WERI-Rb-1 (cell line): ENCODE data around the gene MORC3.
"Not testable (repeated sequence)": the region's sequence is repeated elsewhere in the genome, so short reads cannot be mapped to it uniquely, and the experiment has no call there.

Source experiments
- DNase-seq: peaks from one replicate; pipeline ENCODE4 v3.0.0-alpha.2; 2020
- H3K27ac ChIP-seq: fragments of 250-450 bp; sonication (Bioruptor Pico); 2 replicates; pipeline ENCODE4 v1.5.1; 2020; ENCODE audit warnings: mild to moderate bottlenecking, moderate library complexity
- H3K27me3 ChIP-seq: fragments of 250-450 bp; sonication (Bioruptor Pico); 2 replicates; pipeline ENCODE4 v1.5.1; 2021; ENCODE audit warnings: mild to moderate bottlenecking, low read depth, moderate library complexity; ENCODE audit not compliant: insufficient read depth, severe bottlenecking
- H3K36me3 ChIP-seq: fragments of 250-450 bp; sonication (Bioruptor Pico); 2 replicates; pipeline ENCODE4 v1.5.1; 2020; ENCODE audit warnings: mild to moderate bottlenecking, moderate library complexity
- H3K4me3 ChIP-seq: 2 replicates; pipeline ENCODE4 v1.5.1; 2011; ENCODE audit warnings: low read depth, mild to moderate bottlenecking, control low read depth, low read length
- H3K9me3 ChIP-seq: fragments of 250-450 bp; sonication (Bioruptor Pico); 2 replicates; pipeline ENCODE4 v1.5.1; 2021; ENCODE audit warnings: mild to moderate bottlenecking, moderate library complexity; ENCODE audit not compliant: severe bottlenecking
- TF ChIP-seq, protein P1 (sequence below): IDR thresholded peaks from 2 replicates; pipeline ENCODE4 v1.5.1; 2011; ENCODE audit warnings: low read depth, mild to moderate bottlenecking, control low read depth, inconsistent platforms, low read length

Gene MORC3

DNA sequence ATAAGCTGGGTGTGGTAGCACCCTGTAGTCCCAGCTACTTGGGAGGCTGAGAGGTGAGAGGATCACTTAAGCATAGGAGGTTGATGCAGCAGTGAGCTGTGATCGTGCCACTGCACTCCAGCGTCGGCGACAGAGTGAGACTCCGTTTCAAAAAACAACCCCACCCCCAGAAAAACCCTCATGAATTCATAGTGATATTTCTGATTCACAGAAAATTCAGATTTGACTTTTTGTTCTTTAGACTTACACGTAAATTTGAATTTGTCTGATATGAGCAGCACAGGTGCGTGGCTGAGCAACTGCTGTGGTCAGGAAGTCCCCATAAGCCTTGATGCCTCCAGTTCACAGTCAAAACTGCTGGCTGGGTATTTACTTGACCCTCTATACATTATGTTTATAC lies 10.0 kb upstream of the MORC3 start:
- peaks cover 13% of the 10 kb centered on the region for H3K9me3 ChIP-seq
- TF ChIP-seq, protein P1, sequence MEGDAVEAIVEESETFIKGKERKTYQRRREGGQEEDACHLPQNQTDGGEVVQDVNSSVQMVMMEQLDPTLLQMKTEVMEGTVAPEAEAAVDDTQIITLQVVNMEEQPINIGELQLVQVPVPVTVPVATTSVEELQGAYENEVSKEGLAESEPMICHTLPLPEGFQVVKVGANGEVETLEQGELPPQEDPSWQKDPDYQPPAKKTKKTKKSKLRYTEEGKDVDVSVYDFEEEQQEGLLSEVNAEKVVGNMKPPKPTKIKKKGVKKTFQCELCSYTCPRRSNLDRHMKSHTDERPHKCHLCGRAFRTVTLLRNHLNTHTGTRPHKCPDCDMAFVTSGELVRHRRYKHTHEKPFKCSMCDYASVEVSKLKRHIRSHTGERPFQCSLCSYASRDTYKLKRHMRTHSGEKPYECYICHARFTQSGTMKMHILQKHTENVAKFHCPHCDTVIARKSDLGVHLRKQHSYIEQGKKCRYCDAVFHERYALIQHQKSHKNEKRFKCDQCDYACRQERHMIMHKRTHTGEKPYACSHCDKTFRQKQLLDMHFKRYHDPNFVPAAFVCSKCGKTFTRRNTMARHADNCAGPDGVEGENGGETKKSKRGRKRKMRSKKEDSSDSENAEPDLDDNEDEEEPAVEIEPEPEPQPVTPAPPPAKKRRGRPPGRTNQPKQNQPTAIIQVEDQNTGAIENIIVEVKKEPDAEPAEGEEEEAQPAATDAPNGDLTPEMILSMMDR: no peak
- no peak overlapping the region for H3K27ac ChIP-seq
- H3K27me3 ChIP-seq: no peaks in the 10 kb centered on the region
- H3K36me3 ChIP-seq: no peaks in the 10 kb centered on the region
- no peak for DNase-seq
- H3K4me3 ChIP-seq: no peak overlapping the region

DNA sequence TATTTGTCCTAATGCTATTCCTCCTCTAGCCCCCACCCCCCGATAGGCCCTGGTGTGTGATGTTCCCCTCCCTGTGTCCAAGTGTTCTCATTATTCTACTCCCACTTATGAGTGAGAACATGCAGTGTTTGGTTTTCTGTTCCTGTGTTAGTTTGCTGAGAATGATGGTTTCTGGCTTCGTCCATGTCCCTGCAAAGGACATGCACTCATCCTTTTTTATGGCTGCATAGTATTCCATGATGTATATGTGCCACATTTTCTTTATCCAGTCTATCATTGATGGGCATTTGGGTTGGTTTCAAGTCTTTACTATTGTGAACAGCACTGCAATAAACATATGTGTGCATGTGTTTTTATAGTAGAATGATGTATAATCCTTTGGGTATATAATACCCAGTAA lies 6.6 kb upstream of the MORC3 start:
- not testable (repeated sequence) for DNase-seq, H3K4me3 ChIP-seq, H3K27ac ChIP-seq, H3K27me3 ChIP-seq, H3K36me3 ChIP-seq
- peaks cover 16% of the 10 kb centered on the region for H3K9me3 ChIP-seq

DNA sequence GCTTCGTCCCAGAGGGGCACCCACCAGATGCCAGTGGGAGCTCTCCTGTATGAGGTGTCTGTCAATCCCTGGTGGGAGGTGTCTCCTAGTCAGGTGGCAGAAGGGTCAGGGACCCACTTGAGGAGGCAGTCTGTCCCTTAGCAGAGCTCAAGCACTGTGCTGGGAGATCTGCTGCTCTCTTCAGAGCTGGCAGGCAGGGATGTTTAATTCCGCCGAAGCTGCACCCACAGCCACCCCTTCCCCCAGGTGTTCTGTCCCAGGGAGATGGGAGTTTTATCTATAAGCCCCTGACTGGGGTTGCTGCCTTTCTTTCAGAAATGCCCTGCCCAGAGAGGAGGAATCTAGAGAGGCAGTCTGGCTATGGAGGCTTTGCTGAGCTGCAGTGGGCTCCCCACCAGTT lies 4.0 kb upstream of the MORC3 start:
- H3K4me3 ChIP-seq, H3K27ac ChIP-seq, H3K27me3 ChIP-seq, DNase-seq, H3K36me3 ChIP-seq: not testable (repeated sequence)
- H3K9me3 ChIP-seq: peaks cover 16% of the 10 kb centered on the region

DNA sequence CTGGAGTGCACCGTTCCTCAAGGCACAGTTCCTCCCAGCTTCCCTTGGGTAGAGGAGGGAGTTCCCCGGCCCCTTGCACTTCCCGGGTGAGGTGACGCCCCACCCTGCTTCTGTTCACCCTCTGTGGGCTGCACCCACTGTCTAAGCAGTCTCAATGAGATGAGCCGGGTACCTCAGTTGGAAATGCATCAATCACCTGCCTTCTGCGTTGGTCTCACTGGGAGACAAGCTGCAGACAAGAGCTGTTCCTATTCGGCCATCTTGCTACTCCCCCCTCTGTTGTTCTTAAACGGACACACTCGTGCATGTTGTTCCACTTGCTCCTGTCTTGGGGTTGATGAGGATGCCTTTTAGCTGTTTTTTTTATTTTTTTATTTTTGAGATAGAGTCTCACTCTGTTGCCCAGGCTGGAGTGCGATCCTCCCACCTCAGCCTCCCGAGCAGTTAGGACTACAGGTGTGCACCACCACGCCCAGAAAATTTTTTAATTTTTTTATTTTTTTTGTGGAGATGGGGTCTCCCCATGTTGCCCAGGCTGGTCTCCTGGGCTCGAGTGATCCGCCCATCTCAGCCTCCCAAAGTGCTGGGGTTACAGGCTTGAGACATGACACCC lies 3.0 kb upstream of the MORC3 start:
- DNase-seq: no peak
- TF ChIP-seq, protein P1: no peak
- Histone ChIP-seq H3K27me3 (no peaks in the 10 kb centered on the region), H3K36me3 (peaks cover 2% of the 10 kb centered on the region; the same call in 1 of the 2 replicates), H3K27ac (no peak overlapping the region), H3K9me3 (peaks cover 16% of the 10 kb centered on the region), H3K4me3 (no peak overlapping the region)

DNA sequence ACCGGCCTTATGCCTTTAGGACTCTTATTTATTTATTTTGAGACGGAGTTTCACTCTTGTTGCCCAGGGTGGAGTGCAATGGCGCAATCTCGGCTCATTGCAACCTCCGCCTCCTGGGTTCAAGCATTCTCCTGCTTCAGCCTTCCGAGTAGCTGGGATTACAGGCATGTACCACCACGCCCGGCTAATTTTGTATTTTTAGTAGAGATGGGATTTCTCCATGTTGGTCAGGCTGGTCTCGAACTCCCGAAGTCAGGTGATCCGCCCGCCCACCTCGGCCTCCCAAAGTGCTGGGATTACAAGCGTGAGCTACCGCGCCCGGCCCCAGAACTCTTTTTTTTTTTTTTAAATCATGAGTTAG lies 611 bp upstream of the MORC3 start:
- Histone ChIP-seq H3K9me3 (peaks cover 11% of the 10 kb centered on the region), H3K36me3 (peaks cover 14% of the 10 kb centered on the region), H3K27ac (peak overlapping the region; percentile 94), H3K4me3 (peak overlapping the region; percentile 38)
- H3K27me3 ChIP-seq, DNase-seq: not testable (repeated sequence)

DNA sequence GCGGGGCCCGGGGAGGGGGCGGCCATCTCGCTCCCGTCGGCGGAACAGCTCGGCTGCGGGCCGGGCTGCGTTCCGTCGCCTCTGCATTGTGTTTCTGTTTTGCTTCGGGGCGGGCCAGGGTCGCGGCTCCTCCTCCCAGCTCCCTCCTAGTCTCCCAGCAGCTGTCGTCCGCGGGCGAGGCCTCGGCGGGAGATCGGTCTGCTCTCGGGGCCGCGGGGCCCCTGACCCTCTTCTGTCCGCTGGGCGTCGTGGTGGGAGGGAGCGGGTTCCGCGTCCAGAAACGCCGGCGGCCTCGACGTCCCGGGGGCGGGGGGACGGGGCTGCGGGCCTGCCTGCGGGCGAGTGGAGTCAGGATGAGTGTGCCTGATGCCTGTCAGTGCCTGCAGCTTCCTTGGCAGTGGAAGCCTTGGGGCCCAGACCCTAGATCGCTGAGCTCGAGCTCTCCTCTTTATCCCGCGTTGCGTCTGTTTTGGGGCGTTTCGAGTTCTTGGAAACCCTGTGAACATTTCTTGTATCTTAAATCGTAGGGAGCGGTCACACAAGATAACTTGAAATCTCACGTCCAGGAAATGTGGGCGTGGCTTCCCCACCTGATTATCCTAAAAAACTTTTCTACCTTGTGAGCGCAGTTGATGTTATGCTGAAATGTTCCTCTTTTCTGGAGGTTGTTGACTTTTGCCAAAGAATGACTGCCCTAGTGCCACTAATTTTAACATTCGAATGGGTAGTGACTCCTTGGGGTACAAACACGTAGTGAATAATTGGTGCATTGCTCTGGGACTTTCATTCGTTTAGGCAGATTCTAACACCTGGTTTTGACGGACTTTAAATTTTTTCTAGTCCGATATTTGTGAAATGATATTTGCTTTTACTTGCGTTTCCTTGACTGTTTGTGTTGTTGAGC lies 676 bp downstream of the MORC3 start:
- Histone ChIP-seq H3K36me3 (peaks cover 27% of the 10 kb centered on the region), H3K4me3 (peak overlapping the region; percentile 79), H3K9me3 (peaks cover 8% of the 10 kb centered on the region), H3K27ac (peak overlapping the region; percentile 94), H3K27me3 (no peaks in the 10 kb centered on the region)
- TF ChIP-seq, protein P1: no peak
- DNase-seq: peak; percentile 89

DNA sequence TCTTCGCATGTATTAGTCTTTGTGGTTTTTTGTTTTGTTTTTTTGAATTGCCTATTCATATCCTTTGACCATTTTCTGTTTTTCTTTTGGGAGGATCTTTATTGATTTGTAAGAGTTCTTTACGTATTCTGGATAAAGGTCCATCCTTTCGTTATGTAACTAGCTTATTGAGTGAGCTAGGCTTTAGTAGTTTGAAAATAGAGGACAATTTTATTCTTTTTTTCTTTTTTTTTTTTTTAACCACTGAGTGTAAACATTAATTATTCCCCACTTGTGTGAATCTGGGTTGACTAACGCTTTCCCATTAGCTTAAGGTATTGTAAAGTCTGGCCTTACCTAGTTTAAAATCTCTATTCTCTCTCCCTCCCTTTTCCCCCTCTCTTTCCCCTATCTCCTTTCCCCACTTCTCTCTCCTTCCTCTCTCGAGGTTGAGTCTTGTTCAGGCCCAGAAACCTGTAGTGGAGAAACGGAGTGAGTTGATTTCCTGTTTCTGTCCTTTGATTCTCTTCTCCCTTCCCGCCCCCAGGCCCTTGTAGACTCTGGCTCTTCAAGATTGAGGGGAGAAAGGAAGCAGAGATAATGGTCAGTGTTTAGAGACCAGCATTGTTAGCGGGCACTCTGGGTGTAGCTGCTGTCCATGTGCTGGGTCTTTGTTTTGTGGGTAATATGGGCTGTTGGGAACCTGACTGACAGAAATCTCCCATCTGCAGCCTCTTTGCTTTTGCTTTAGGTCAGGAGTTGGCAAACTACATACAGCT lies 1.5 kb downstream of the MORC3 start:
- TF ChIP-seq, protein P1: no peak
- Histone ChIP-seq H3K9me3 (peaks cover under 1% of the 10 kb centered on the region), H3K27me3 (no peaks in the 10 kb centered on the region), H3K4me3 (peak overlapping the region; percentile 79), H3K27ac (peak overlapping the region; percentile 94), H3K36me3 (peaks cover 31% of the 10 kb centered on the region)
- DNase-seq: no peak
